ENCODE measurements around the gene INIP.

- TF ChIP-seq CTCF (conservative IDR thresholded peaks at IDR 0.05; ENCODE audit: low read length), result no peak
- no peak for TF ChIP-seq EZH2phosphoT487 (IDR thresholded peaks at IDR 0.05; ENCODE audit: borderline replicate concordance)
Measured at GRCh38 chr9:112743216-112743836, 25.4 kb upstream of the INIP start.
